ENCODE results near the gene PCDHGA3. TPM values are rescaled to one million over a fixed set of nuclear protein-coding genes. Genes with fewer than 3 reads are reported as not detected.
A peak's percentile ranks its signal among the peaks of the same experiment; 100 is the strongest.
"Not testable (repeated sequence)": the region's sequence is repeated elsewhere in the genome, so short reads cannot be mapped to it uniquely, and the experiment has no call there.

Gene PCDHGA3
- 4.0 TPM for total RNA-seq

GRCh38 chr5:141343242-141343952 is at the start of gene PCDHGA3:
Gene PCDHGA3 (plus strand): TSS chr5:141343829. CDS start chr5:141344034, 205 bp downstream.
- DNase-seq (ENCODE audit: low spot score), result no peak

GRCh38 chr5:141298376-141298775 is 45.3 kb upstream of the PCDHGA3 start:
- no peak for DNase-seq (ENCODE audit: low spot score)

GRCh38 chr5:141303756-141304155 is 39.9 kb upstream of the PCDHGA3 start, which contains the start of gene SLC25A2:
Gene SLC25A2 (minus strand): TSS chr5:141304049. CDS start chr5:141303865, 184 bp downstream.
- no peak for DNase-seq (ENCODE audit: low spot score)

- DNase-seq (ENCODE audit: low spot score), result no peak
Observed at GRCh38 chr5:141306630-141307029, 37.0 kb upstream of the PCDHGA3 start.

GRCh38 chr5:141313711-141314110 is 29.9 kb upstream of the PCDHGA3 start:
- no peak for DNase-seq (ENCODE audit: low spot score)

GRCh38 chr5:141316963-141317362 is 26.7 kb upstream of the PCDHGA3 start:
- DNase-seq (ENCODE audit: low spot score), result not testable (repeated sequence)

GRCh38 chr5:141319202-141319601 is 24.4 kb upstream of the PCDHGA3 start:
- no peak for DNase-seq (ENCODE audit: low spot score)

GRCh38 chr5:141319699-141320098 is 23.9 kb upstream of the PCDHGA3 start:
- DNase-seq (ENCODE audit: low spot score), result no peak

GRCh38 chr5:141320225-141321169 is 23.1 kb upstream of the PCDHGA3 start, which contains the start of gene TAF7:
Gene TAF7 (minus strand): TSS chr5:141320784. CDS start chr5:141320044, 740 bp downstream.
- DNase-seq (ENCODE audit: low spot score), result peak; percentile 91

- DNase-seq (ENCODE audit: low spot score), result no peak
Observed at GRCh38 chr5:141322261-141322660, 21.4 kb upstream of the PCDHGA3 start.

- peak; percentile 44 for DNase-seq (ENCODE audit: low spot score)
Observed at GRCh38 chr5:141326088-141326854, 17.4 kb upstream of the PCDHGA3 start.

GRCh38 chr5:141328231-141328630 is 15.4 kb upstream of the PCDHGA3 start:
- DNase-seq (ENCODE audit: low spot score), result no peak

GRCh38 chr5:141330299-141331080 is 13.1 kb upstream of the PCDHGA3 start, which contains the start of gene PCDHGA1:
Gene PCDHGA1 (plus strand): TSS chr5:141330514.
- DNase-seq (ENCODE audit: low spot score), result no peak

GRCh38 chr5:141332571-141332970 is 11.1 kb upstream of the PCDHGA3 start:
- not testable (repeated sequence) for DNase-seq (ENCODE audit: low spot score)

- no peak for DNase-seq (ENCODE audit: low spot score)
Observed at GRCh38 chr5:141338538-141339306, 4.9 kb upstream of the PCDHGA3 start, which contains the start of gene PCDHGA2. Gene PCDHGA2 (plus strand): TSS chr5:141338760.

- DNase-seq (ENCODE audit: low spot score), result not testable (repeated sequence)
Observed at GRCh38 chr5:141340781-141341354, 2.8 kb upstream of the PCDHGA3 start.

GRCh38 chr5:141342773-141343172 is 856 bp upstream of the PCDHGA3 start:
- no peak for DNase-seq (ENCODE audit: low spot score)

GRCh38 chr5:141343953-141344463 is 379 bp downstream of the PCDHGA3 start:
- DNase-seq (ENCODE audit: low spot score), result no peak

- DNase-seq (ENCODE audit: low spot score), result no peak
Observed at GRCh38 chr5:141345327-141345726, 1.7 kb downstream of the PCDHGA3 start.
